Activated naive CD8-positive, alpha-beta T cell treated with anti-CD3 and anti-CD28 coated beads, Interleukin-2, amount 10 ng/mL, durations not matched to agents 7 days and 5 days (primary cell): Measurements from ENCODE around the gene SNX25. TPM values are rescaled to one million over a fixed set of nuclear protein-coding genes. Genes with fewer than 3 reads are reported as not detected.

Source experiments
- ATAC-seq: fragments of 150-1000 bp; cut with Tn5 transposase; one replicate; pipeline ENCODE4 v1.10.0; 2021; ENCODE audit warnings: low read depth, moderate library complexity
- POLR2A ChIA-PET: fragments of 350-600 bp; sonication (Branson Sonifier 250); formaldehyde crosslinking; loops from one replicate; lab custom pipeline; 2021; ENCODE audit warnings: antibody characterized with exemption; lab: Charles Lee
- DNase-seq: peaks from one replicate; pipeline ENCODE4 v3.0.0; 2021
- H3K27ac Mint-ChIP-seq: one replicate; pipeline ENCODE4 v1.8.0; 2022; ENCODE audit warnings: mild to moderate bottlenecking, mixed read lengths
- H3K27me3 Mint-ChIP-seq: one replicate; pipeline ENCODE4 v1.8.0; 2022; ENCODE audit warnings: mild to moderate bottlenecking, moderate library complexity, mixed read lengths
- H3K36me3 Mint-ChIP-seq: one replicate; pipeline ENCODE4 v1.8.0; 2021; ENCODE audit warnings: mild to moderate bottlenecking, mixed read lengths
- H3K4me1 Mint-ChIP-seq: one replicate; pipeline ENCODE4 v1.8.0; 2021; ENCODE audit warnings: mixed read lengths
- H3K4me3 Mint-ChIP-seq: one replicate; pipeline ENCODE4 v1.8.0; 2022; ENCODE audit warnings: mild to moderate bottlenecking, moderate library complexity, mixed read lengths
- H3K9me3 Mint-ChIP-seq: one replicate; pipeline ENCODE4 v1.8.0; 2021; ENCODE audit warnings: mixed read lengths
- total RNA-seq, 2 experiments: library from RNA; stranded (reverse); gene quantifications; one replicate each; pipeline ENCODE4 v1.2.3, GENCODE V29; 2021

SNX25 gene
- total RNA-seq, 2 experiments from 2014 or later, result 15.9 to 16.4 TPM

DNA sequence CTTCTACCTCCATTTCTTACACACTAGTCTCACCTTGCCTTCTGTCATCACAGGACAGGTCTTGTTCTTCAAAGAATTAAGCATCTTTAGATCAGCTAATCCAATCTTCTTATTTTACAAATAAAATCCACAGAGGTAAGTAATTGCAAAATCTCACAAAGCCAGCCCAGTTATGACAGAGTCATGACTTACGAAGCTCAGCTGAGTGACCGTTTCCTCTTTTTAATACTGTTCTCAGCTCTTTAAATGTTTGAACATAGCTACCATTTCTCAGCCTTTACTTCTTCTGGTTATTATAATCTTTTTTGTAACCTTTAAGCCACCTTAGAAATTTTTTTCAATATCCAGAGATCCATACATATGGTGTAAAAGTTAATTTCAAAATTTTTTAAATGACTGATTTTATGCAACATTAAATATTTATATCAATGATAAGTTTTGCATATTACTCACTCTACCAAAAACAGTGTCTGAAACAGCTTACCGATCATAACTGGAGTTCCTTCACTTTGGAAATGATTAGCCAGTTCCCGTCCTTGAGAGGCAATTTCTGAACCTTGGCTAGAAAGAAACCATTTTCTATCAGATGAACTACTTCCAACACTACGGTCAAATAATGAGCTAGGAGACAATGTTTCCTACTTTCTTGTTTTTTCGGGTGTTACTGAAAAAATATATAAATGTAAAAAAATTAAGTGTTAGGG is 196.1 kb downstream of the SNX25 start:
- ATAC-seq (no peak), DNase-seq (no peak)
- H3K4me1 Mint-ChIP-seq, result peaks cover 2% of the 10 kb centered on the region
- POLR2A ChIA-PET, result no interaction called here
- no peaks in the 10 kb centered on the region for H3K27me3 Mint-ChIP-seq
- no peak overlapping the region for H3K27ac Mint-ChIP-seq
- no peak overlapping the region for H3K4me3 Mint-ChIP-seq
- H3K9me3 Mint-ChIP-seq, result no peaks in the 10 kb centered on the region
- H3K36me3 Mint-ChIP-seq, result peaks cover 17% of the 10 kb centered on the region

DNA sequence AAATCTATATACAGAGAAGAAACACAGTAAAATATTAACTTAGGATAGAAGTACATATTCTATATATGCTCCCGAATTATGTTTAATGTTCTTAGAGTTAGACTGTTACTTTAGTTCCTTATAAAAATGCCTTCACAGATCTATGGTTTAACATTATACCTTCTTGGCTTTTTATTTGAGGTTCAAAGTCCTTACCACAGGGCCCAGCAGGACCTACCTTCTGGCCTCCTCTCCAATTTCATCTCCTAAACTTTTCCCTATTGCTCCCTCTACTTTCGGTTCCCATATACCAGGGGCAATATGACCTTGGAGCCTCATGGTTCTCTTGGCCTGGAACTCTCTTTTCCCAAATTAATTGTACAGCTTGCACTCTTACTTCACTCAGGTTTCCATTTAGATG is 199.0 kb downstream of the SNX25 start:
- Mint-ChIP-seq H3K4me3 (no peak overlapping the region), H3K36me3 (peaks cover 11% of the 10 kb centered on the region)
- ATAC-seq, result no peak

DNA sequence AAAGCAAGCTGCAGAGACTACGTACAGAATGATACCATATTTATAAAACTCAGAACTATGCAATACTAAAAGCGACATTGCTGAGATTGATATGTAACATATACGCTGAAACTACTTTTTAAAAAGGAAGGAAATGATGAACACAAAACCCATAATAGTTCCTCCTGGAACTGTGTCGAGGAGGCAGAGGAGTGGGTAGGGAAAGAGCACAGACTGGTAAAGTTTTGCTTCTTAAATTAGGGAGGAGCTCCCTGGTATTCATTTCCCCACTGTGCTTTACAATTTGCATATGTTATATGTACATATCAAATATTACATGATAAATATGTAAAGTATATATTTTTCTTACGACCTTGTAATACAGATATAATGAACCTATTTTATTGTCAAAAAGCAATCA is 202.5 kb downstream of the SNX25 start:
- Mint-ChIP-seq H3K27me3 (no peaks in the 10 kb centered on the region), H3K9me3 (no peaks in the 10 kb centered on the region), H3K4me3 (no peak overlapping the region), H3K36me3 (peaks cover 14% of the 10 kb centered on the region), H3K4me1 (no peaks in the 10 kb centered on the region), H3K27ac (no peak overlapping the region)
- no peak for DNase-seq
- POLR2A ChIA-PET, result no interaction called here
- no peak for ATAC-seq

More for the DNA sequence above, 199.0 kb downstream of the SNX25 start:
- no peak overlapping the region for H3K27ac Mint-ChIP-seq
- POLR2A ChIA-PET, result interaction anchor here (1.1 kb wide), 1 partner anchor 12 kb away, joined by 3 read pairs; the partner anchor contains the start of genes ANKRD37 and LRP2BP
- no peaks in the 10 kb centered on the region for H3K9me3 Mint-ChIP-seq
- H3K4me1 Mint-ChIP-seq, result no peaks in the 10 kb centered on the region
- no peaks in the 10 kb centered on the region for H3K27me3 Mint-ChIP-seq
- no peak for DNase-seq

DNA sequence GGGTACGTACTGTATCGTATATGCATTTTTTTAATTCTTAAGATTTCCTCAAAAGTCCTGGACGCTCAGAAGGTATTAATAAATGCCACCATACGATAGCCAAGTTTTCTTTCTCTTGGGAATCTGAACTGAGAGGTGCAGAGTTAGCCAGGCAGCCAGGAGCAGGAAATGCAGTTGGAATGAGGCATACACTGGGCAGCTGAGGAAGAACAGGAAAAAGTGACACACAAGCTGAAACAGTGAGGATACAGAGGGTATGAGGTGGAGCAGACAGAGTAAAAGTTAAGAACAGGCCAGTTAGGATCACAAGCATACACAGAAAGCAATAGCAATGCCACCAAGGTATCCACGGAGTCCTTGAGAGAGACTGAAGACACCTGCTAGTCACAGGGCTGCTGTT is 203.0 kb downstream of the SNX25 start:
- DNase-seq, result no peak
- no peaks in the 10 kb centered on the region for H3K27me3 Mint-ChIP-seq
- no peaks in the 10 kb centered on the region for H3K4me1 Mint-ChIP-seq
- no peaks in the 10 kb centered on the region for H3K9me3 Mint-ChIP-seq
- no peak overlapping the region for H3K27ac Mint-ChIP-seq
- POLR2A ChIA-PET, result no interaction called here
- no peak for ATAC-seq
- H3K36me3 Mint-ChIP-seq, result peaks cover 18% of the 10 kb centered on the region
- H3K4me3 Mint-ChIP-seq, result no peak overlapping the region

Other genes starting within 250 kb of the SNX25 start
- not detected for gene HELT, start 191.1 kb upstream of the SNX25 start, total RNA-seq
- 1 to 10 TPM; 5.3 to 6.1 TPM for gene SLC25A4, start 66.3 kb upstream of the SNX25 start, total RNA-seq
- 10 to 100 TPM; 30.3 to 30.5 TPM for gene CFAP97, start 5.6 kb upstream of the SNX25 start, total RNA-seq
- gene LRP2BP, start 186.3 kb downstream of the SNX25 start, total RNA-seq, result under 1 TPM; 0.71 to 0.78 TPM
- gene ANKRD37, start 187.2 kb downstream of the SNX25 start, total RNA-seq, result 1 to 10 TPM; 7.4 to 8.1 TPM
- 10 to 100 TPM; 19.8 to 24.1 TPM for gene UFSP2, start 216.4 kb downstream of the SNX25 start, total RNA-seq